IPS-18c (cell line): ENCODE results near the gene HOXC5.

Experiments
- H3K4me3 ChIP-seq: 2 replicates; pipeline ENCODE4 v1.7.0; 2013; ENCODE audit warnings: low read depth, mild to moderate bottlenecking, low read length, moderate library complexity; ENCODE audit not compliant: insufficient read depth
- H3K9me3 ChIP-seq: one replicate; pipeline ENCODE4 v1.6.1; 2013; ENCODE audit warnings: mild to moderate bottlenecking, low read length, moderate library complexity; ENCODE audit not compliant: control insufficient read depth, insufficient read depth

The HOXC5 gene

DNA sequence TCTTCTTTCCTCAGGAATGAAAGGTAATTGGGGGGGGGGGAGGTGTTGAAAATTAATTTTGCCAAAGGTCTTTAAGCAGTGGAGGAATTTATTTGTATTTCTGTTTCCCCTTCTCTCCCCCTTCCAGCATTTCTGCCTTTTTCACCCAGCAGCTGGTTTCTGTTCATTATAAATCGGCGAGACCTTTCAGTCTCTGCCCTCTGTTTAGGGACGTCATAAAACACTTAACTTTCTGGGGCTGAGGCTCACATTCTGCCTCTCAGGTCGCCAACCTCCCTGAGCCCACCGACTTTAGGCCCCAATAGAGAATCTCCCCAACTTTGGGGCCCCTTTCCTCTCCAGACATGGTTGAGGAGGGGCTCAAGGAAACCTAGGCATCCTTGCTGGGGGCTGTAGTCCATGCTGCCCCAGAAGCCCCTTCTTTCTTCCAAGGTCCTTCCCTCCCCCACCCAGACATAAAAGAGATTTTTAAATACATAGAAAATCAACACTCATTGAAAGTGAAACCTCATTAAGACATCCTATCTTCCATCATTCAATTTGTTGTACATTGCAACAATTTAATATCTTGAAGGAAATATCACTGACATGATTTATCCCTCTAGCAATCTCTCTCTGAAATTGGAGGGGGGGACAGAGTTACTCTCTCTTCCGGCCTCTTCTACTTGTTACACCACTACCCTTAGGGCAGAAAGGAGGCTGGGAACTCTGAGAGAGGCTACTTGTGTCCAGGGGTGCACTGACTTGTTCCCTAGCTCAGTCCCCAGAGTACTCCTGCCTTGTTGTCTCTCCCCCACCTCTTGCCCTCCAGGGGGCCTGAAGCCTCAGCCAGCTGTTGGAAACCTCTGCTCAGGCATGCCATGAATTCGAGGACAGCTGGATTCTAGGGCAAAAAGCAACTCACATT, 7.1 kb upstream of the HOXC5 start:
- H3K4me3 ChIP-seq: no peak overlapping the region
- H3K9me3 ChIP-seq: peaks cover 7% of the 10 kb centered on the region

DNA sequence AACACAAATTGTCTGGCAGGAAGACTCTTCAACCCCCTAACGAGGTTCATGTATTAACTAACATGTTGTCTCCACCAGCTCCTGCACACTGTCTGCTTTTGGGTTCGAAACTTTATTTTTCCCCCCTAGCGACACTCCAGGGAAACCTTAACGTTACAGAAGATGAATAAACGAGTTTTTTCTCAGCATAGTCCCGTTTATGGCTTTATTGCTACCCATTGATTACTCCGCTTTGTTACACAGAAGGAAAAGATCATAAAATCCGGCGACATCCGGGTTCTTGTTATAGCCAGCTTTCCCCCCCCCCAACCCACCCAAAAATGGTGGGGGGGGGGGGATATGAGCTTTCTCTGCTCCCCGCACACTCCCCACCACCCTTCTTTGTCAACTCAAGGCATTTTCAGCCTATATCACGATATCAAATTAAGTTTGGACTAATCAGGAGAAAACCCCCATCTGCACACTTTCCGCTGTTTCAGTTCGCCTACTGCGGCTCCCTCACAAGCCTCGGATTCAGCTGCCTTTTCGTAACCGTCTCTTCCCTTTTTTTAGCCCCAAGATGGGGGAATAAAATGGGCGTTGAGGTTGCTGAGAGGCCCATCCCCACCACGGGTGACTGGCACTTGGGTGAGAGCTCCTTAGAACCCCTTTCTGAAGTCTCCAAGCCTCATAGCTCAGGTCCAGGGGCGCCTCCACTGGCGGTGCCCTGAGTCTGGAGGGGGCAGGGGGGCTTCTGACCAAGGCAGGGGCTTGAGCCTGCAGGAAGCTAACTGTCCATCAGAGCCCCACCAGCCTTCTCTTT, 6.0 kb upstream of the HOXC5 start:
- peaks cover 5% of the 10 kb centered on the region for H3K9me3 ChIP-seq
- no peak overlapping the region for H3K4me3 ChIP-seq

DNA sequence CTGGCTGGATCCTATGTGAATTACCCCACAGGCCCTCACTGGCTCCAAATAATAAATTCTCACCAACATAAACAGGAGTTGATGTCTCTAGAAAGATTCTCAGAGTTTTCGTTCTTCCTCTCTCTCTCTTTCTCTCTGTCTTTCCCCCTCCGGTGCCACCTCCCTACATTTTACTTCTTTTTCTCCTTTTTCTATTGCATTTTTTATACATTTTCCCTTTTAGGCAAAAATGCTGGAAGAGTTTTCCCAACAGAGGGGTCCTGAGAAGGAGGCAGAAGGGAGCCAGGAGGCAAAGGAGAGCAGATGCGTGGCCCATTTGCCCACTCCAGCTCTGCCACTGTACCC, 5.4 kb upstream of the HOXC5 start:
- peaks cover 5% of the 10 kb centered on the region for H3K9me3 ChIP-seq
- H3K4me3 ChIP-seq: no peak overlapping the region

DNA sequence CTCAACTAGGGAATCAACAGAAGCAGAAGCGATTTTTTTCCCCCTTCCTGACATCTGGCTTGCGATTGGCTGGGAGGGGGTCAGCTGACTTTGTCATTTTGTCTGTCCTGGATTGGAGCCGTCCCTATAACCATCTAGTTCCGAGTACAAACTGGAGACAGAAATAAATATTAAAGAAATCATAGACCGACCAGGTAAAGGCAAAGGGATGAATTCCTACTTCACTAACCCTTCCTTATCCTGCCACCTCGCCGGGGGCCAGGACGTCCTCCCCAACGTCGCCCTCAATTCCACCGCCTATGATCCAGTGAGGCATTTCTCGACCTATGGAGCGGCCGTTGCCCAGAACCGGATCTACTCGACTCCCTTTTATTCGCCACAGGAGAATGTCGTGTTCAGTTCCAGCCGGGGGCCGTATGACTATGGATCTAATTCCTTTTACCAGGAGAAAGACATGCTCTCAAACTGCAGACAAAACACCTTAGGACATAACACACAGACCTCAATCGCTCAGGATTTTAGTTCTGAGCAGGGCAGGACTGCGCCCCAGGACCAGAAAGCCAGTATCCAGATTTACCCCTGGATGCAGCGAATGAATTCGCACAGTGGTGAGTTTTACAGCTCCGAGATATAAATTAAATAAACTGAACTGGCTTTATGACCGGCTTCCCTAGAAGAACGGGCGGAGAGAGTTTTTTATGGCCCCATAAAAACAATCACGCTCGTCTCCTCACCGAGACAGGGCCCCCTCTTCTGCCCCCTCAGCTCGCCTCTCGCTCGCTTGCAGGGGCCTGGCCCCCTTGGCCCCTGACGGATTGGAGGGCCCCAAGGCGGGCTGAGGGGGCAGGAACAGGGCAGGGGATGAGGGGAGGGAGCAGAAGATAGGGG, 4.3 kb upstream of the HOXC5 start, which contains the start of gene HOXC6:
TSS of gene HOXC6 (plus strand) at position 127 of the 888 bp plus-strand sequence. CDS start at position 209, 82 bp downstream.
- Histone ChIP-seq H3K9me3 (peaks cover 5% of the 10 kb centered on the region), H3K4me3 (no peak within 1 kb of the TSS)

DNA sequence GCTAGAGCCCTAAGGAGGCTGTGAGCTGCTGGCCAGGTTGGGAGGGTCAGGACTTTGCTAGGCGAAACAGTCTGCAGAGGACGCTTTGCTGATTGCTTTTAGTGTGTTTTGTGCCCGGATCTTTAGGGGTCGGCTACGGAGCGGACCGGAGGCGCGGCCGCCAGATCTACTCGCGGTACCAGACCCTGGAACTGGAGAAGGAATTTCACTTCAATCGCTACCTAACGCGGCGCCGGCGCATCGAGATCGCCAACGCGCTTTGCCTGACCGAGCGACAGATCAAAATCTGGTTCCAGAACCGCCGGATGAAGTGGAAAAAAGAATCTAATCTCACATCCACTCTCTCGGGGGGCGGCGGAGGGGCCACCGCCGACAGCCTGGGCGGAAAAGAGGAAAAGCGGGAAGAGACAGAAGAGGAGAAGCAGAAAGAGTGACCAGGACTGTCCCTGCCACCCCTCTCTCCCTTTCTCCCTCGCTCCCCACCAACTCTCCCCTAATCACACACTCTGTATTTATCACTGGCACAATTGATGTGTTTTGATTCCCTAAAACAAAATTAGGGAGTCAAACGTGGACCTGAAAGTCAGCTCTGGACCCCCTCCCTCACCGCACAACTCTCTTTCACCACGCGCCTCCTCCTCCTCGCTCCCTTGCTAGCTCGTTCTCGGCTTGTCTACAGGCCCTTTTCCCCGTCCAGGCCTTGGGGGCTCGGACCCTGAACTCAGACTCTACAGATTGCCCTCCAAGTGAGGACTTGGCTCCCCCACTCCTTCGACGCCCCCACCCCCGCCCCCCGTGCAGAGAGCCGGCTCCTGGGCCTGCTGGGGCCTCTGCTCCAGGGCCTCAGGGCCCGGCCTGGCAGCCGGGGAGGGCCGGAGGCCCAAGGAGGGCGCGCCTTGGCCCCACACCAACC, 3.1 kb upstream of the HOXC5 start:
- Histone ChIP-seq H3K4me3 (no peak overlapping the region), H3K9me3 (peaks cover 5% of the 10 kb centered on the region)

DNA sequence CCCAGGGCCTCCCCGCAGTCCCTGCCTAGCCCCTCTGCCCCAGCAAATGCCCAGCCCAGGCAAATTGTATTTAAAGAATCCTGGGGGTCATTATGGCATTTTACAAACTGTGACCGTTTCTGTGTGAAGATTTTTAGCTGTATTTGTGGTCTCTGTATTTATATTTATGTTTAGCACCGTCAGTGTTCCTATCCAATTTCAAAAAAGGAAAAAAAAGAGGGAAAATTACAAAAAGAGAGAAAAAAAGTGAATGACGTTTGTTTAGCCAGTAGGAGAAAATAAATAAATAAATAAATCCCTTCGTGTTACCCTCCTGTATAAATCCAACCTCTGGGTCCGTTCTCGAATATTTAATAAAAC, 2.4 kb upstream of the HOXC5 start:
- H3K4me3 ChIP-seq: no peak overlapping the region
- H3K9me3 ChIP-seq: peaks cover 5% of the 10 kb centered on the region

DNA sequence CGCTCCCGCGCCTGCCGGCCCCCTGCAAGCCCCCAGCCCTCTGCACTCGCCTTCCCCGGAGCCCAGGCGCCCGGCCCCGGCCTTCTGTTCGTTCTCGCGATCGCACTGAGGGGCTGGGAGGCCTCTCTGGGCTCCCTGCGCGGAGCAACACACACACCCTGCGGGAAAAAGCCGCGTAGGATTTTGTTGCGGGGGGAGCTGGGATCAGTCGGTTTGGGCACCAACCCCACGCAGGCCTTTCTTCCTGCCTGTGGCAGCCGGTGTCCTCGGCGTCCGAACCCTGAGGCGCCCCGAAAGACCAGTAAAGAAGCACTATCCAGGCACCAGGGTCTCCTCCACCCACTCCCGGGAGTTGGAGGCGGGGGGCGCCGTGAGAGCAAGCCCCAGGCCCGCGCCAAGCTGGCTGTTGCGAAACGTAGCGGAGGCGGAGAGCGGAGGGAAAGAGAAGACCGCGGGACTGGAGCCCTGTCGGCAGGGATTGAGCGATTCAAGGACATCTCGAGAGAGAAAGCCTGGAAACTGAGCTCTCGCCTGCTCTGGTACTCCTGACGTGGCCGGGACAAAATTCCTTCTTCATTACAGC, 1.9 kb upstream of the HOXC5 start:
- peaks cover 5% of the 10 kb centered on the region for H3K9me3 ChIP-seq
- peak overlapping the region; percentile 3; the same call in 1 of the 2 replicates for H3K4me3 ChIP-seq

DNA sequence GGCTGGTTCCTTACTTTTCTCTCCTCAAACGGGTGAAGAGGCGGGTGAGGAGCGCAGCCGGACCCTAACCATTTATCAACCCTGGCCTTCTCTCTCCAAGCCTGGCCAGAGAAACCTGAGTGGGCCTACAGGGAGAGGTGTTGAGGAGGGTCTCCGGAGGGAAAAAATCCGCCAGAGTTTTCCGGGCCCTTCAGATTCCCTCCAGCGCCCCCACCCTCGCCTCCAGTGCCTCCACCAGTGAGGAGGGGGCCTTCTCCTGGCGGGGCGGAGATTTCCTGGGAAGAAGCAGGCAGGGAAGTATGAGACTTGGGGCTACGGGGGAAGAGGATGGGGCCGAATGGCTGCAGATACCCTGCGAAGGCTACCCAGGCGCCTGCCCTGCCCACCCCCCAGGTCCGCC, 1.4 kb upstream of the HOXC5 start:
- H3K4me3 ChIP-seq: no peak overlapping the region

DNA sequence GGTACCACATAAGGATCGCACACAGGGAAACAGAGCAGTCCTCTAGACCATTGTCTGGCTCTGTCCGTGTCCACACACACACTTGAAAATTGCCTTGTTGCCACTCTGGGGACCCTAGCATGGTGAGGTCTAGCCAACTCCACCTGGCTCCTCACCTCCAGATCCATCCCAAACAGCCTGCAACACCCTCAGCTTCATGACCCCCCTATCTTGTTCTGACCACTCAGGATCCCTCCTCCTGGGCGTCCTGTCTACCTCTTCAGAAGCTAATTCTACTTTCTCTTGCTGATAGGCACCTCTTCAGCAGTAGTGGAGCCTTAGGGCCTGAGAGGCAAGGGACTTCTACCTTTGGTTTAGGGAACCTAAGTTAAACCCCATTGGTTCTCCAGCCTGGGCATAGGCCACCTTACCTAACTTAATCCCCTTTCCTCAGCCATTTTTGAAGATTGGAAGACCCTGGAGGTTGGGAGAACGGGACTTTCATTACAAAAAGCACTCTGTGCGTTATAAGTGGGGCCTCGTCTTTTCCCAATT, 697 bp upstream of the HOXC5 start:
- H3K4me3 ChIP-seq: no peak overlapping the region
- H3K9me3 ChIP-seq: peaks cover 5% of the 10 kb centered on the region

More for the DNA sequence above, 1.4 kb upstream of the HOXC5 start:
- peaks cover 5% of the 10 kb centered on the region for H3K9me3 ChIP-seq

DNA sequence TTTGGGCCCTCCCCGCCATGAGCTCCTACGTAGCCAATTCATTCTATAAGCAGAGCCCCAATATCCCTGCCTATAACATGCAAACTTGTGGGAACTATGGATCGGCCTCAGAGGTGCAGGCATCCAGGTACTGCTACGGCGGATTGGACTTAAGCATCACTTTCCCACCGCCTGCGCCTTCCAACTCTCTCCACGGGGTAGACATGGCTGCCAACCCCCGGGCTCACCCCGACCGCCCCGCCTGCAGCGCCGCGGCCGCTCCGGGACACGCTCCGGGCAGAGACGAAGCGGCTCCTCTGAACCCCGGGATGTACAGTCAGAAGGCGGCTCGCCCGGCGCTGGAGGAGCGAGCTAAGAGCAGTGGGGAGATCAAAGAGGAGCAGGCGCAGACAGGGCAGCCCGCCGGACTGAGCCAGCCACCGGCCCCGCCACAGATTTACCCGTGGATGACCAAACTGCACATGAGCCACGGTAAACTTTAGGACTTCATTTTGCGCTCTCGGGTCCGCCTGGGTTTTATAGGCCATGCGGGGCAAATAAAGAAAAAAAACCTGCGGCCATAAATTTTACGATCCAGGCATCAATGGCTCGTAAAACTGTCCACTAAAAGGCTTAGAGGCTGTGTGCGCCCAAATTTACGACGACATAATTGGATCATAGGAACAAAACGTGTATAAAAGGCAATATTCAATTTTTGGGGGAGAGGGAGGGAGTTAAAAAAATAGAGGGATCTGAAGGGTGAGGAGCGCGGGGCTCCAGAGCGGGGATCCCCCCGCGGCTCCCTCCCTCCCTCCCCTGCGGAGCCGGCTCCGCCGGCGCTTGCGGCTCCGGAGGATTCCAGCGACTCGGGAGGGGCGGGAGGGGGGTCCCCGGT, 493 bp downstream of the HOXC5 start:
- peaks cover 5% of the 10 kb centered on the region for H3K9me3 ChIP-seq
- H3K4me3 ChIP-seq: no peak overlapping the region; the same call in 1 of the 2 replicates

DNA sequence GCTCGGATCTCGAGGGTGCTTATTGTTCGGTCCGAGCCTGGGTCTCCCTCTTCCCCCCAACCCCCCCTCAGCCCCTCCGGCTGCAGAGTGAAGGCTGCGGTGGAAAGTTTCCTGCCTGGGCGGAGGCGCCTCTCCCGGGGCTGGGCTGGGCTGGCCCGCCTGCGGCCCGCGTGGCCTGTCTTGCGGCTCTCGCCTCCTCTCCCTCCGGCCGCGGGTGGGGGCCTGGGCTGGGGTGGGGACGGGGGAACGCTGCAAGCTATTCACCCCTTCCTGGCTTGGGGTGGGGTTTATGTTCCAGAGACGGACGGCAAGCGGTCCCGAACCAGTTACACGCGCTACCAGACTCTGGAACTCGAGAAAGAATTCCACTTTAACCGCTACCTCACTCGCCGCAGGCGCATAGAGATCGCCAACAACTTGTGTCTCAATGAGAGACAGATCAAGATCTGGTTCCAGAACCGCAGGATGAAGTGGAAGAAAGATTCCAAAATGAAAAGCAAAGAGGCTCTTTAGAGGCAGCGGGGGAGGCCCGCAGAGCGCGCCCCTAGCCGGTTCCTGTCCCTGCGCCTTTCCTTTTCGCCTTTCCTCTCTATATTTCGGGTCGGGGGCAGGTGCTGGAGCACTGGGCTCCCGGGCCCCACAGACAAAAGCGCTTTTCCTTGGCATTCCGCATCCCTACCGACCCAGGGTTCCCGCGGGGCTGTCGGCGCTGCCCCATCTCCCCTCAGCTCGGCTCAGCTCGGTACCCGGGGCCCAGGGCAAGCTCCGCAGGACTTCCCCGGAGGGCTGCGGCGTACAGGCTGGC, 1.3 kb downstream of the HOXC5 start:
- Histone ChIP-seq H3K9me3 (peaks cover 2% of the 10 kb centered on the region), H3K4me3 (no peak overlapping the region)

DNA sequence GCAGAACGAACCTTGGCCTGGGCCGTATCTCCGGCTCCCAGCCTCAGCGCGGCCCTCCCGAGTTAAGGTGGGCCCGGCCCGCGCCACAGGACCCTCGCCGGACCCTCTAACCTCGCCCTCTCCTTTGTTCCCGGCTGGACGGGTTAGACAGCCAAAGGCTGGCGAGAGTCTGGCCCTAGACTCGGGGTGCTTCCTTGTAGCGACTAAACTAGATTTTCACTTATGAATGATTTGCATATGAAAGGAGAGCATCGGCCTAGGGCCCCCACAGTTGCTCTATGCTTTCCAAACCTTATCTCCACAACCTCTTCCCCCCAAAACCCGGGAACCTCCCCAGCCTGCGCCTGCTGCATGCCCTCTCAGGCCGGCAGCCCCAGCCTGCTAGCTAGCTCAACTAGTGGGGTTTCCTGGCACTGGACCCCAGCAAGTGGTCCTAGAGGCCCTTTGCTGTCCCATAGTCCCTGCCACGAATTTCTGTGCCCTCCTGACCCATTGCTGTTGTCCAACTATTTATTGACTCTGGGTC, 2.0 kb downstream of the HOXC5 start:
- Histone ChIP-seq H3K4me3 (no peak overlapping the region), H3K9me3 (peaks cover 2% of the 10 kb centered on the region)

DNA sequence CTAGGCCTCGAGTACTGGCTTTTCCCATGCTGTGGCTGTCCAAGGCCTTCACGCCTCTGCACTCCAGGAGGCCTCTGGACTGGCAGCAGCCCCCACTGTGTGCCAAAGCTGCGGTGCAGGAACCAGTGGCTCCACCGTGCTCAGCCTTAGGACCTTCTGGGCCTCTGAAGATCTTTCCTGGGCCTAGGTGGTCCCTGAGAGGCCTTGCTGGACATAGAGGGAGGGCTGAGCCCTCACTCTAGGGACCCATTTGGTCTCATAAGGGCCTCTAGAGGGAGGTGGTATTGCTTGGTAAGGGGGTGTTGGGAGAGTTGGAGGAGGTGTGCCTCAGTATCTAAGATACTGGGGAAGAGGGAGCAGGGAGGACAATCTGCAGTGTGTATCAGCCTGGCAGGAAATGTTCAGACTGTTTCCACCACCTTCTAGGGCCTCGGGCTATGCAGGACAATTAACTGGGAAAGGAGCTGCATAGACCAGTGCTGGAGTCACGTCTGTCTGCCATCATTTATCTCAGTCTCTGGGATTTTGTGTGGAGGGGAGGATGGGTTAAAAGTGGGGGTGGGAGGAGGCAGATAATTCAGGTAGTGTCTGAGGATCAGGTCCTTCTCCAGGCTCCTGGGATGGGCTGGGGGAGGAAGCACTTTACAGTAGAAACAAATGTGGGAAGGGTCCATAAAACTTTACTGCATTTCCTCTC, 2.9 kb downstream of the HOXC5 start:
- Histone ChIP-seq H3K4me3 (no peak overlapping the region), H3K9me3 (peaks cover 2% of the 10 kb centered on the region)
